ENCODE measurements around the gene GABRB2. TPM values are rescaled to one million over a fixed set of nuclear protein-coding genes. Genes with fewer than 3 reads are reported as not detected.

The GABRB2 gene
- total RNA-seq, 4 donors from 2014 or later = 3.1 to 3.2 (median 3.2) TPM; not detected in 1

- H3K9me3 ChIP-seq = no peaks in the 10 kb centered on the region
- H3K36me3 ChIP-seq = no peaks in the 10 kb centered on the region
- no peak overlapping the region for H3K4me3 ChIP-seq
- H3K27ac ChIP-seq = no peak overlapping the region
- TF ChIP-seq POLR2A (IDR thresholded peaks at IDR 0.05) = no peak
- no peak for TF ChIP-seq CTCF (IDR thresholded peaks at IDR 0.05)
- no peaks in the 10 kb centered on the region for H3K4me1 ChIP-seq
- no peaks in the 10 kb centered on the region for H3K27me3 ChIP-seq
- DNase-seq = no peak
These were observed 113.7 kb downstream of the GABRB2 start for GRCh38 chr5:161432798-161433197.

DNA sequence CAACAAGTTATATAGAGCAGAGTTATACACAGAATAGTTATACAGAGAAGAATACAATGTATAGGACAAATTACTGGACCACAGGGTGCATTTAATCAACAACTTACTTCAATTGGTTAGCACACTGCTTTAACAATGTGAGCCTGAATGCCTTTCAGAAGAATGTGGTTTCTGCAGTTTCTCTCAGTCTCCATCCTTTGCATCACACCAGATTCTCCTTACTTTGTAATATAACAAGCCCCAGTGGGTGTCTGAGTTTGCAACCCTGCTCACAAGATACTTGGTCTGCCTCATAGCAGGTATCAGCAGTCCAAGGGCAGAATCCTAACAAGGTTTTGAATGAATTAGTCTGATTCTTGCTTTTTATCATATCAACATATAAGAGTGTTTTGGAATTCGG lies 114.6 kb downstream of the GABRB2 start:
- no peak overlapping the region for H3K4me3 ChIP-seq
- H3K9me3 ChIP-seq = no peaks in the 10 kb centered on the region
- H3K27ac ChIP-seq = no peak overlapping the region
- no peak for DNase-seq
- H3K4me1 ChIP-seq = no peaks in the 10 kb centered on the region
- no peak for TF ChIP-seq POLR2A (IDR thresholded peaks at IDR 0.05)
- TF ChIP-seq CTCF (IDR thresholded peaks at IDR 0.05) = no peak
- no peaks in the 10 kb centered on the region for H3K27me3 ChIP-seq
- no peaks in the 10 kb centered on the region for H3K36me3 ChIP-seq

- Histone ChIP-seq H3K4me1 (no peaks in the 10 kb centered on the region), H3K36me3 (no peaks in the 10 kb centered on the region), H3K27ac (no peak overlapping the region), H3K4me3 (no peak overlapping the region), H3K9me3 (no peaks in the 10 kb centered on the region), H3K27me3 (no peaks in the 10 kb centered on the region)
- TF ChIP-seq CTCF (IDR thresholded peaks at IDR 0.05) (no peak), POLR2A (IDR thresholded peaks at IDR 0.05) (no peak)
- no peak for DNase-seq
These were observed 125.5 kb downstream of the GABRB2 start for GRCh38 chr5:161421067-161421466.

DNA sequence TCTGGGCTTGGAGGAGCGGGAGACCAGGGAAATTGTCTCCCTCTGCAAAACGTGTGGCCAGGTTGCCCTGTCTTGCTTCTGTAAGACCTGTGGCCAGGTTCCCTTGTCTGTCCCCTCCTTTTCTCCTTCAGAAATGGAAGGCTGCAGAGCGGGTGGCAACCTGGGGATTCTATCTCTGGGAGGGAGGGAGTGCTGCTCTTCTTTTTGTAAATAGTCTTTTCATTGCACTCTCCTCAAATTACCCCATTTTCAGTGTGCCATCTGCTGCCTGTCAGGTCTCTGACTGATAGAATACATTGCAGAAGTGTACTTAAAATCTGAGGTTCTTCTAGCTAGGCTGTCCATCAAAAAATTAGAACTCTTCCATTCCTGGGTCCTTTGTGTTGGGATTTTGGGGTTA lies 126.0 kb downstream of the GABRB2 start:
- TF ChIP-seq POLR2A (IDR thresholded peaks at IDR 0.05) = no peak
- TF ChIP-seq CTCF (IDR thresholded peaks at IDR 0.05) = no peak
- no peaks in the 10 kb centered on the region for H3K4me1 ChIP-seq
- no peaks in the 10 kb centered on the region for H3K36me3 ChIP-seq
- no peak overlapping the region for H3K4me3 ChIP-seq
- DNase-seq = no peak
- no peak overlapping the region for H3K27ac ChIP-seq
- no peaks in the 10 kb centered on the region for H3K27me3 ChIP-seq
- H3K9me3 ChIP-seq = no peaks in the 10 kb centered on the region

- TF ChIP-seq POLR2A (IDR thresholded peaks at IDR 0.05) = no peak
- no peak for TF ChIP-seq CTCF (IDR thresholded peaks at IDR 0.05)
- Histone ChIP-seq H3K27me3 (no peaks in the 10 kb centered on the region), H3K9me3 (no peaks in the 10 kb centered on the region), H3K36me3 (no peaks in the 10 kb centered on the region), H3K4me3 (no peak overlapping the region), H3K27ac (no peak overlapping the region), H3K4me1 (no peaks in the 10 kb centered on the region)
- no peak for DNase-seq
These were observed 131.6 kb downstream of the GABRB2 start for GRCh38 chr5:161414896-161415295.

DNA sequence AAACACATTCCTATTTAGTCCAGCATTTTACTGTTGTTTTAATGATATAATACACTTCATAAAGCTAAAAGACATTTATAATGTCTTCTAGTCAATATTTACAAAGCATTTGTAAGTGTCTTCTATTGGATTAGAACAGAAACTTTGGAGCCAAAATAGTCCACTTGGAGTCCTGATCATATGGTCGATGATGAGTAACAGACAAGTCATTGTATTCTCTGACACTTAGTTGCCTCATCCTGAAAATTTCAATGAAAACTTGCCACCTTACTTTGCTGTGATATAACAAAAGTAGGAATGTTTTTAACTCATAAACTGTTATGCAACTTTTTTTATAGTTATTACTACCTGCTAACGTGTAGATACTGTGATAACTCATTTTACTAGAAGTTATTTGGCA lies 132.5 kb downstream of the GABRB2 start:
- Histone ChIP-seq H3K4me1 (no peaks in the 10 kb centered on the region), H3K27ac (no peak overlapping the region), H3K36me3 (no peaks in the 10 kb centered on the region), H3K9me3 (no peaks in the 10 kb centered on the region), H3K4me3 (no peak overlapping the region), H3K27me3 (no peaks in the 10 kb centered on the region)
- TF ChIP-seq POLR2A (IDR thresholded peaks at IDR 0.05) (no peak), CTCF (IDR thresholded peaks at IDR 0.05) (no peak)
- no peak for DNase-seq

Data from Peyer's patch (tissue), 4 donors.